Stimulated activated CD4-positive, alpha-beta T cell treated with anti-CD3 and anti-CD28 coated beads, TNF-alpha, amount 100 ng/mL, for 4 hours (primary cell): ENCODE results near the gene TRIM33.
"Not testable (repeated sequence)": the region's sequence is repeated elsewhere in the genome, so short reads cannot be mapped to it uniquely, and the experiment has no call there.

ENCODE experiments used
- DNase-seq, 3 experiments: peaks; one replicate each; pipeline ENCODE4 v3.0.0-alpha.2; 2020; ENCODE audit warnings: low read depth in 3 of 3

The TRIM33 gene

DNA sequence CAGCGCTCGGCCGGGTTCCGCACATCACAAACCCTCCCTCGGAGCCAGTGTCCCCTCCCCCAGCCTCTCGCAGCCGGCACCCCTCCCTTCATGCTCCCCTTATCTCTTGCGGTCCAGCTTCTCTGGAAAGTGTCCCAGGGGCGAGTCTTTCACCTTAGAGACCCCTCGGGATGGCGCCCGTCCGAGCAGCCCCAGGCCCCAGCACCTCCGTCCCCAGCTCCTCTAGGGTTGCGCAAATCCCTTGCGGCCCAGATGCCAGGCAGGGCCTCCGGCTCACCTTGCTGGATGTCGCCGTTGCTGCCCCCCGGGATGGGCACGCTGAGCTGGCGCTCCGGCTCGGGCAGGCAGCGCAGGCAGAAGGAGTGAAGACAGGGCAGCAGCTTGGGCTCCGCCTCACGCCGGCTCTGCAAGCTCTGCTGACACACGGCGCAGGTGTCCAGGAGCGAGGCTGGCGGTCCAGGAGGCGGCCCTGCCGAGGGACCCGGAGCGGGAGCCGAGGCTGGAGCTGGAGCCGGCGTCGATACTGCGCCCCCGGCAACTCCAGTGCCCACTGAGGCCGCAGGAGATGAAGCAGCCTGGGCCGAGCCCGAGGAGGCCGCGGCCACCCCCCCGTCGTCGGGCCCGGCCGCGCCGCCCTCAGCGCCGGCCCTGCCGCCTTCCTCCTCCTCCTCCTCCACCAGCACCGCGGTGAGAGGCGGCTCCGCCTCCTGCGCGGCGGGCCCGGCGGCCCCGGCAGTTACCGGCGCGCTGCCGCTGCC lies 550 bp downstream of the TRIM33 start:
- DNase-seq, result peak; percentile 5 to 33 (median 13)

- DNase-seq, result peak in 1 of 3 experiments; percentile 10
Measured at GRCh38 chr1:114509596-114510273, 1.3 kb downstream of the TRIM33 start.

DNA sequence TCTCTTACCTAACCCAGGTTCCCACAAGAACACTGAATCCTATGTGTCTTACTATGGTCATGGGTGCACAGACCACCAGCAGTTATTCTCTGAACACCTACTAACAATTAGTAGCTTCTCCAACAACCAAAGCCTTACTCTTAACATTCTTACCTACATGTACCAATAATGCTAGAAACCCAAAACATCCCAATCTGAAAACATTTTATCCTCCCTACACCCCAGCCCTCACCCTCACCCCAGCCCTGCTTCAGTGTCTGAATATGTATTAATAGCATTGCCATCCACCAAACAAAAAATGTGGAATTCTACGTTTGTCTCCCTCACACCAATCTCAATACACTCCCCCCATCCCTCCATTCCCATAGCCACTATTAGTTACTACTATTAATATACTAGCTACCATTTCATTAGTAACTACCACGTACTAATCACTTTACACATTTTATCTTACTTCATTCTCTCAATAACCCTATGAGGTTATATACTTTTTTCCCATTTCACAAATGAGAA lies 2.6 kb downstream of the TRIM33 start:
- DNase-seq, result no peak

- no peak for DNase-seq
Measured at GRCh38 chr1:114507513-114507912, 3.5 kb downstream of the TRIM33 start.

- DNase-seq, result no peak
Measured at GRCh38 chr1:114505148-114505561, 5.8 kb downstream of the TRIM33 start.

DNA sequence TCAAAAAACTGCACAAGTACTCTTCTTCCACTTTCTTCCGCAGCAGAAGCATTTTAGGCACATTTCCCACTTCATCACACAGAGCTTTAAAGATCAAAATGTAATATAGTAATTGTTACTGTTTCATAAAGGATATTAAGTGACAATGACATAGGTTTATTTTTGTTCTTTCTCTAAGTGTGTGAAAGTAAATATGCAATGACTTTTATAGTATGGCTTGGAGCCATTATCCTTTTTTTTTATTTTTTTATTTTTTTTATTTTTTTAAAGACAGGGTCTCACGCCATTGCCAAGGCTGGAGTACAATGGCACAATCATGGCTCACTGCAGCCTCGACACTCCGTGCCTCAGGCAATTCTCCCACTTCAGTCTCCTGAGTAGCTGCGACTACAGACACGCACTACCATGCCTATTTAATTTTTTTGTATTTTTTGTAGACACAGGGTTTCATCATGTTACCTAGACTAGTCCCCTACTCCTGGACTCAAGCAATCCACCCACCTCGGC lies 7.0 kb downstream of the TRIM33 start:
- DNase-seq, result no peak

- DNase-seq, result no peak
Measured at GRCh38 chr1:114502080-114502479, 8.9 kb downstream of the TRIM33 start.

DNA sequence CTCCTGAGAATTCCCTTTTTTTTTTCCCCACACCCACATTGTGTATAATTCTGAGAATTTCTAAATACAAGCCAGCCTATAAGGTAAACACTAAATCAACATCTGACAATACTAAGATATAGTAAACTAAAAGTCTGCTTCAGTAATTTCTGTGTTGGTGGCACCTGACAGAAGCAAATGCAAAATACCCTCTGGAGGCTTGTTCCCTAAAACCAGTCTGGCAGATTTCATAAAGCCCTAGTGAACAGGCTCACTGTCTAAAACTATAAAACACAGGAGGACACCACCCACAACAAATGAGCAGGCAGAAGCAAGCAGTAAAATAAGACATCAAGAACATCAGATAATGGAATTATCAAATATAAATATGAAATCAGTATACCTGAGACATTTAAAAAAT lies 11.5 kb downstream of the TRIM33 start:
- no peak for DNase-seq

DNA sequence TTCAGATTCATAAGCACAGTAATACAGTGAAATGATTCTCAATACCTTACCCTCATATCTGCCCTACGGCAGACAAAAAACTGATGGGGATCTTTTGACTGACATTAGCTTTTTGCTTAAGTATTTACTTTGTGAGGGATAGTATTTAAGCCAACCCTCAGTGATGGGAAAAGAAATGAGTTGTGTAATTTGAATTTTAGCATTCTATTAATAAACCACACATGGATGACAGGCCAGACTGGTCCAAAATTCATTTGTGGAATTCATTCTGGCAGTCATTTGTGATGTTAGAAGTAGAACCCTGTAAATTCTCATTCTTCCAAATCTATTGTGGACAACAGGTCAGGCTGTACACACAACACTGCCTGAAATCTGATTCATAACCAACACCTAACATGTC lies 14.9 kb downstream of the TRIM33 start:
- DNase-seq, result no peak

DNA sequence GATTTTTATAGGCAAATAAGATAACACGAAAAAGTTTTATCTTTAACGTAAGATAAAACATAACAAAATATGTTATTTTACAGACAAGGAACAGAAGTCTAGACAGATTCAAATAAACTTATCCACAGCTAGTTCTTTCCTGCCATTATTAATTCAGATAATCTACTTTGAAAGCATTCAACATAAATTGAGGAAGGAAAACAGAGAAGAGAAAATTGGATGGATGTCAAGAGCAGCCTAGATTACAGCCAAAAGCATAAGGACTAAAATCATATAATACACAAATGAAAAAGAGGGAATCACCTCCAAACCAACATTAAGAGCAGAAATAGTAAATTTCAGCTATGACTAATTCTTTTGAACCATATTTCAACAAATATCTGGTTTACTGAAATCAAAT lies 15.5 kb downstream of the TRIM33 start:
- DNase-seq, result no peak

- DNase-seq, result no peak
Measured at GRCh38 chr1:114492978-114493377, 18.0 kb downstream of the TRIM33 start.

DNA sequence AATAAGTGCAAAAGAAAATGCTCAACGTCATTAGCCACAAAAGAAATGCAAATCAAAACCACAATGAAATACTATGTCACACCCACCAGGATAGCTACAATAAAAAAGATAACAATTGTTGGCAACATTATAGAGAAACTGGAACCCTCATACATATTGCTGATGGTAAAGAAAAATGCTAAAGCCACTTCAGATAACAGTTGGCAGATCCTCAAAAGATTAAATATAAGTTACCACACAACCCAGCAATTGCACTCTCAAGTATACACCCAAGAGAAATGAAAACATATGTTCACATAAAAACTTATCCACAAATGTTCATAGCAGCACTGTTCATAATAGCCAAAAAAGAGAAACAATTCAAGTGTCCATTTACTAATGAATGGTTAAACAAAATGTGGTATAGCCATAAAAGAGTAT lies 20.7 kb downstream of the TRIM33 start:
- DNase-seq, result no peak

GRCh38 chr1:114488739-114489138 lies 22.3 kb downstream of the TRIM33 start:
- no peak for DNase-seq

DNA sequence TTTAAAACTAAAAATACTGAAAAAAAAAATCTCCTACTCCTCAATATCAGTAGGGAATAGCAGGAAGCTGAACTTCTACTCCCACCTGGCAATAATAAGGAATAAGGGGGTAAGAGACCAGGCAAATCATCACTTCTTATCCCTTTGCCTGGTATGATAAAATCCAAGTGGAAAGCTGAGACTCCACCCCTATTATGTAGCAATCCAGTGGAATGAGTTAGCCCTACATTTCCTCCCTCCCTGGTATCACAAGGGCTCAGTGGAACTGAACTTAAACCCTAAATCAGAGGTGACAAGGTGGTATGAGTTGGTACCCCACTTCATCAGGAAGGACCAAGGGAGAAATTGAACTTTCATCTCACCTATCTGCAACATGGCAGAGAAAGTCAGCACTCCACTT lies 25.7 kb downstream of the TRIM33 start:
- no peak for DNase-seq

- no peak for DNase-seq
Measured at GRCh38 chr1:114482585-114482984, 28.4 kb downstream of the TRIM33 start.

DNA sequence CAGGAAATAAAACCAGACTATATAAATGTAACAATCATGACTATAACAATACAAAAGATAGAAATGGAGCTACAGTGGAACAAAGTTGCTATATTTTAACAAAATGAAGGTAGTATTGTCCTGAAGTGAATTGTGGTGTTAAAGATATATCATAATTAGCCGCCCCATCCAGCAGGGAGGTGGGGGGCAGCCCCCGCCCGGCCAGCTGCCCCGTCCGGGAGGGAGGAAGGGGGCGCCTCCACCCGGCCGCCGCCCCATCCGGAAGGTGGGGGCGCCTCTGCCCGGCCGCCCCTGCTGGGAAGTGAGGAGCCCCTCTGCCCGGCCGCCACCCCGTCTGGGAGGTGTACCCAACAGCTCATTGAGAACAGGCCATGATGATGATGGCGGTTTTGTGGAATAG lies 31.4 kb downstream of the TRIM33 start:
- not testable (repeated sequence) for DNase-seq

DNA sequence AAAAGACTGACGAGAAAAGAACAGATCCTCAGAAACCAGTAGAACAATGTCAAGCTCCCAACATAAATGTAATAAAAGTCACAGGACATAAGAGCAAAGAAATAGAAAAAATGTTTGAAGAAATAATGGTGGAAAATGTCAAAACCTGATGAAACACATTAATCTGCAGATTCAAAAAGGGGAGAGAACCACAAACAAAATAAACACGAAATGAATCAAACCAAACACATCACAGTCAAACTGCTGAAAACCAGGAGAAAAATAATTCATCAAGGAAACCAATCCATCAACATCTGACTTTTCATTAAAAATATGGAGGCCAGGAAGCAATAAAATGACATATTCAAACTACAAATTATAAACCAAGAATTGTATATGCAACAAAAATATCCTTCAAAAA lies 31.9 kb downstream of the TRIM33 start:
- DNase-seq, result no peak

- no peak for DNase-seq
Measured at GRCh38 chr1:114473796-114474195, 37.2 kb downstream of the TRIM33 start.

- DNase-seq, result no peak
Measured at GRCh38 chr1:114472408-114472807, 38.6 kb downstream of the TRIM33 start.

GRCh38 chr1:114470681-114471080 lies 40.3 kb downstream of the TRIM33 start:
- no peak for DNase-seq

DNA sequence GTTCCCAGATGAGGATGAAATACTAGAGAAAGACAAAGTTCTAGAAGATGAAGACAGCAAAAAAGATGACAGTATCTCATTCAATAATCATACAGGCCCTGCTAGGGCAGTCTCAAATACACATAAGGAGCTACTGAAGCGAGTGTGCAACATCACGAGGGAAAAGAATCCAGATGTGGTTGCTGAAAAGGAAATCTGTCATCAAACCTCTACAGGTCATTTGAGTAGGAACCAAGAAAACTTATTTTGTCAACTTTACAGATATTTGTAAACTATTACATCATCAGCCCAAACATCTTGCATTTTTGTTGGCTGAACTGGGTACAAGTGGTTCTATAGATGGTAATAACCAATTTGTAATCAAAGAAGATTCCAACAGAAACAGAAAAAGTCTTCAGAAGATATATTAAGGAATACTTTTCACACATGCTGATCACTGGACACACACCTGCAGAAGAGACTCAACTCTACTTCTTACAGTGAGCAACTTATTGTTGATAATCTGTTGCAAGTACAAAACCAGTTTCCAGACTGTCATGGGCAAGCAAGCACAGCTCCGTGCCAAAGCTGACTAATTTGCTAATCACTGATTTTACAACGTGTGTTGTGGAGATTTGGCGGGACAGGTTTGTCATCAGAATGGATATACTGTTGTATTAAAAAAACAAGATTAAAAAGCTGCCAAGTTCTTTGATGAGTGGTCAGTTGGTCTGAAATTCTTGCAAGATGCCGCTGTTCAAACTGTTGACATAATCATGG lies 42.1 kb downstream of the TRIM33 start:
- no peak for DNase-seq

- DNase-seq, result no peak
Measured at GRCh38 chr1:114468047-114468446, 43.0 kb downstream of the TRIM33 start.
